ENCODE measurements around the gene SLC12A3. TPM values are rescaled to one million over a fixed set of nuclear protein-coding genes. Genes with fewer than 3 reads are reported as not detected.

SLC12A3 gene
- total RNA-seq, 1 experiment from 2014 or later = not detected

DNA sequence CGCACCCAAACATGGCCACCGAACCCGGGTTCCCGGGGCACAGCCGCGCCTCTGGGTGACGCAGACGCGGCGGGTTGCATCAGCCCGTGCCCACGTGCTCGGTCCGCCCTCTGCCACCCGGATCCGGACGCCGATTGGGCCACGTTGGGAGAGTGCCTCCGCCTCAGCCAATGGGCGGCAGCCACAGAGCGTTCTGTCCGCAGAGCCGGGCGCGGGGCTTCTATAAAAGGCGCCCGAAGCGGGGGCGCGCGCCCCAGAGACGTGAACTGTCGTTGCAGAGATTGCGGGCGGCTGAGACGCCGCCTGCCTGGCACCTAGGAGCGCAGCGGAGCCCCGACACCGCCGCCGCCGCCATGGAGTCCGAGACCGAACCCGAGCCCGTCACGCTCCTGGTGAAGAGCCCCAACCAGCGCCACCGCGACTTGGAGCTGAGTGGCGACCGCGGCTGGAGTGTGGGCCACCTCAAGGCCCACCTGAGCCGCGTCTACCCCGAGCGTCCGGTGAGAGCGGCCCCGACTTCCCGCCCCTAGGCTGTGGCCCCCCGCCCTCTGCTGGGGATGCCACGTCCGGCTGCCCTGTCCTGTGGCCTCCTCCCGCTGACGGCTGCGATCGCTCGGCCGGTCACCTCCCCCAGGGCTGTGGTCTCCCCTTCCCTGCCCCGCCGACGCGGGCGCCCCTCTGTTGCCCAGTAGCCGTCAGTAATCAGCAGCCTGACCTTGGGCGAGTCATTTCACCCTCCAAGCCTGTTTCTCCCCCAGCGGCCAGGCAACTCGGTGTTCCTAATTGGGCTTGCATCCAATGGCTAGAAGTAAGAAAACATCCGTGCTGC, 67.1 kb downstream of the SLC12A3 start, which contains the start of gene HERPUD1 (continued):
- peak; percentile 49; the same call in 1 of the 2 replicates for TF ChIP-seq E2F5 (CRISPR knock-in tag; IDR thresholded peaks at IDR 0.05)
- TF ChIP-seq, protein P1, sequence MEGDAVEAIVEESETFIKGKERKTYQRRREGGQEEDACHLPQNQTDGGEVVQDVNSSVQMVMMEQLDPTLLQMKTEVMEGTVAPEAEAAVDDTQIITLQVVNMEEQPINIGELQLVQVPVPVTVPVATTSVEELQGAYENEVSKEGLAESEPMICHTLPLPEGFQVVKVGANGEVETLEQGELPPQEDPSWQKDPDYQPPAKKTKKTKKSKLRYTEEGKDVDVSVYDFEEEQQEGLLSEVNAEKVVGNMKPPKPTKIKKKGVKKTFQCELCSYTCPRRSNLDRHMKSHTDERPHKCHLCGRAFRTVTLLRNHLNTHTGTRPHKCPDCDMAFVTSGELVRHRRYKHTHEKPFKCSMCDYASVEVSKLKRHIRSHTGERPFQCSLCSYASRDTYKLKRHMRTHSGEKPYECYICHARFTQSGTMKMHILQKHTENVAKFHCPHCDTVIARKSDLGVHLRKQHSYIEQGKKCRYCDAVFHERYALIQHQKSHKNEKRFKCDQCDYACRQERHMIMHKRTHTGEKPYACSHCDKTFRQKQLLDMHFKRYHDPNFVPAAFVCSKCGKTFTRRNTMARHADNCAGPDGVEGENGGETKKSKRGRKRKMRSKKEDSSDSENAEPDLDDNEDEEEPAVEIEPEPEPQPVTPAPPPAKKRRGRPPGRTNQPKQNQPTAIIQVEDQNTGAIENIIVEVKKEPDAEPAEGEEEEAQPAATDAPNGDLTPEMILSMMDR (IDR thresholded peaks at IDR 0.05) = no peak
- no peak for TF ChIP-seq IRF2 (CRISPR knock-in tag; IDR thresholded peaks at IDR 0.05; ENCODE audit: borderline replicate concordance, low read depth)
- TF ChIP-seq ZNF671 (CRISPR knock-in tag; IDR thresholded peaks at IDR 0.05) = no peak
- TF ChIP-seq FOXK1 (CRISPR knock-in tag; IDR thresholded peaks at IDR 0.05) = peak; percentile 57; the same call in 1 of the 2 replicates
- TF ChIP-seq ETV6 (CRISPR knock-in tag; IDR thresholded peaks at IDR 0.05) = no peak
- TF ChIP-seq, protein P2, sequence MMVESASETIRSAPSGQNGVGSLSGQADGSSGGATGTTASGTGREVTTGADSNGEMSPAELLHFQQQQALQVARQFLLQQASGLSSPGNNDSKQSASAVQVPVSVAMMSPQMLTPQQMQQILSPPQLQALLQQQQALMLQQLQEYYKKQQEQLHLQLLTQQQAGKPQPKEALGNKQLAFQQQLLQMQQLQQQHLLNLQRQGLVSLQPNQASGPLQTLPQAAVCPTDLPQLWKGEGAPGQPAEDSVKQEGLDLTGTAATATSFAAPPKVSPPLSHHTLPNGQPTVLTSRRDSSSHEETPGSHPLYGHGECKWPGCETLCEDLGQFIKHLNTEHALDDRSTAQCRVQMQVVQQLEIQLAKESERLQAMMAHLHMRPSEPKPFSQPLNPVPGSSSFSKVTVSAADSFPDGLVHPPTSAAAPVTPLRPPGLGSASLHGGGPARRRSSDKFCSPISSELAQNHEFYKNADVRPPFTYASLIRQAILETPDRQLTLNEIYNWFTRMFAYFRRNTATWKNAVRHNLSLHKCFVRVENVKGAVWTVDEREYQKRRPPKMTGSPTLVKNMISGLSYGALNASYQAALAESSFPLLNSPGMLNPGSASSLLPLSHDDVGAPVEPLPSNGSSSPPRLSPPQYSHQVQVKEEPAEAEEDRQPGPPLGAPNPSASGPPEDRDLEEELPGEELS (CRISPR knock-in tag; IDR thresholded peaks at IDR 0.05) = peak; percentile 60; the same call in 1 of the 2 replicates
- TF ChIP-seq, protein P3, sequence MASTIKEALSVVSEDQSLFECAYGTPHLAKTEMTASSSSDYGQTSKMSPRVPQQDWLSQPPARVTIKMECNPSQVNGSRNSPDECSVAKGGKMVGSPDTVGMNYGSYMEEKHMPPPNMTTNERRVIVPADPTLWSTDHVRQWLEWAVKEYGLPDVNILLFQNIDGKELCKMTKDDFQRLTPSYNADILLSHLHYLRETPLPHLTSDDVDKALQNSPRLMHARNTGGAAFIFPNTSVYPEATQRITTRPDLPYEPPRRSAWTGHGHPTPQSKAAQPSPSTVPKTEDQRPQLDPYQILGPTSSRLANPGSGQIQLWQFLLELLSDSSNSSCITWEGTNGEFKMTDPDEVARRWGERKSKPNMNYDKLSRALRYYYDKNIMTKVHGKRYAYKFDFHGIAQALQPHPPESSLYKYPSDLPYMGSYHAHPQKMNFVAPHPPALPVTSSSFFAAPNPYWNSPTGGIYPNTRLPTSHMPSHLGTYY (CRISPR knock-in tag; IDR thresholded peaks at IDR 0.05) = no peak
- TF ChIP-seq, protein P4, sequence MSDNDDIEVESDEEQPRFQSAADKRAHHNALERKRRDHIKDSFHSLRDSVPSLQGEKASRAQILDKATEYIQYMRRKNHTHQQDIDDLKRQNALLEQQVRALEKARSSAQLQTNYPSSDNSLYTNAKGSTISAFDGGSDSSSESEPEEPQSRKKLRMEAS (CRISPR knock-in tag; IDR thresholded peaks at IDR 0.05) = peak; percentile 99
- no peak for TF ChIP-seq TEAD4 (CRISPR knock-in tag; IDR thresholded peaks at IDR 0.05)
- TF ChIP-seq, protein P5, sequence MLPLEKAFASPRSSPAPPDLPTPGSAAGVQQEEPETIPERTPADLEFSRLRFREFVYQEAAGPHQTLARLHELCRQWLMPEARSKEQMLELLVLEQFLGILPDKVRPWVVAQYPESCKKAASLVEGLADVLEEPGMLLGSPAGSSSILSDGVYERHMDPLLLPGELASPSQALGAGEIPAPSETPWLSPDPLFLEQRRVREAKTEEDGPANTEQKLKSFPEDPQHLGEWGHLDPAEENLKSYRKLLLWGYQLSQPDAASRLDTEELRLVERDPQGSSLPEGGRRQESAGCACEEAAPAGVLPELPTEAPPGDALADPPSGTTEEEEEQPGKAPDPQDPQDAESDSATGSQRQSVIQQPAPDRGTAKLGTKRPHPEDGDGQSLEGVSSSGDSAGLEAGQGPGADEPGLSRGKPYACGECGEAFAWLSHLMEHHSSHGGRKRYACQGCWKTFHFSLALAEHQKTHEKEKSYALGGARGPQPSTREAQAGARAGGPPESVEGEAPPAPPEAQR (CRISPR knock-in tag; IDR thresholded peaks at IDR 0.05) = no peak
- TF ChIP-seq, protein P6, sequence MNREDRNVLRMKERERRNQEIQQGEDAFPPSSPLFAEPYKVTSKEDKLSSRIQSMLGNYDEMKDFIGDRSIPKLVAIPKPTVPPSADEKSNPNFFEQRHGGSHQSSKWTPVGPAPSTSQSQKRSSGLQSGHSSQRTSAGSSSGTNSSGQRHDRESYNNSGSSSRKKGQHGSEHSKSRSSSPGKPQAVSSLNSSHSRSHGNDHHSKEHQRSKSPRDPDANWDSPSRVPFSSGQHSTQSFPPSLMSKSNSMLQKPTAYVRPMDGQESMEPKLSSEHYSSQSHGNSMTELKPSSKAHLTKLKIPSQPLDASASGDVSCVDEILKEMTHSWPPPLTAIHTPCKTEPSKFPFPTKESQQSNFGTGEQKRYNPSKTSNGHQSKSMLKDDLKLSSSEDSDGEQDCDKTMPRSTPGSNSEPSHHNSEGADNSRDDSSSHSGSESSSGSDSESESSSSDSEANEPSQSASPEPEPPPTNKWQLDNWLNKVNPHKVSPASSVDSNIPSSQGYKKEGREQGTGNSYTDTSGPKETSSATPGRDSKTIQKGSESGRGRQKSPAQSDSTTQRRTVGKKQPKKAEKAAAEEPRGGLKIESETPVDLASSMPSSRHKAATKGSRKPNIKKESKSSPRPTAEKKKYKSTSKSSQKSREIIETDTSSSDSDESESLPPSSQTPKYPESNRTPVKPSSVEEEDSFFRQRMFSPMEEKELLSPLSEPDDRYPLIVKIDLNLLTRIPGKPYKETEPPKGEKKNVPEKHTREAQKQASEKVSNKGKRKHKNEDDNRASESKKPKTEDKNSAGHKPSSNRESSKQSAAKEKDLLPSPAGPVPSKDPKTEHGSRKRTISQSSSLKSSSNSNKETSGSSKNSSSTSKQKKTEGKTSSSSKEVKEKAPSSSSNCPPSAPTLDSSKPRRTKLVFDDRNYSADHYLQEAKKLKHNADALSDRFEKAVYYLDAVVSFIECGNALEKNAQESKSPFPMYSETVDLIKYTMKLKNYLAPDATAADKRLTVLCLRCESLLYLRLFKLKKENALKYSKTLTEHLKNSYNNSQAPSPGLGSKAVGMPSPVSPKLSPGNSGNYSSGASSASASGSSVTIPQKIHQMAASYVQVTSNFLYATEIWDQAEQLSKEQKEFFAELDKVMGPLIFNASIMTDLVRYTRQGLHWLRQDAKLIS (CRISPR knock-in tag; IDR thresholded peaks at IDR 0.05; ENCODE audit: borderline replicate concordance) = no peak
- no peak for TF ChIP-seq NR3C1 (CRISPR knock-in tag; conservative IDR thresholded peaks at IDR 0.05; ENCODE audit: low read depth)
- TF ChIP-seq ESRRA (CRISPR knock-in tag; IDR thresholded peaks at IDR 0.05; ENCODE audit: borderline replicate concordance) = no peak
- TF ChIP-seq JUN (CRISPR knock-in tag; IDR thresholded peaks at IDR 0.05) = peak; percentile 78
- no peak for TF ChIP-seq TCF7 (CRISPR knock-in tag; IDR thresholded peaks at IDR 0.05; ENCODE audit: low read depth)
- TF ChIP-seq ATF3 (CRISPR knock-in tag; conservative IDR thresholded peaks at IDR 0.05) = peak; percentile 97
- TF ChIP-seq ZNF121 (CRISPR knock-in tag; IDR thresholded peaks at IDR 0.05) = peak; percentile 70; the same call in 1 of the 2 replicates
- TF ChIP-seq, protein P7, sequence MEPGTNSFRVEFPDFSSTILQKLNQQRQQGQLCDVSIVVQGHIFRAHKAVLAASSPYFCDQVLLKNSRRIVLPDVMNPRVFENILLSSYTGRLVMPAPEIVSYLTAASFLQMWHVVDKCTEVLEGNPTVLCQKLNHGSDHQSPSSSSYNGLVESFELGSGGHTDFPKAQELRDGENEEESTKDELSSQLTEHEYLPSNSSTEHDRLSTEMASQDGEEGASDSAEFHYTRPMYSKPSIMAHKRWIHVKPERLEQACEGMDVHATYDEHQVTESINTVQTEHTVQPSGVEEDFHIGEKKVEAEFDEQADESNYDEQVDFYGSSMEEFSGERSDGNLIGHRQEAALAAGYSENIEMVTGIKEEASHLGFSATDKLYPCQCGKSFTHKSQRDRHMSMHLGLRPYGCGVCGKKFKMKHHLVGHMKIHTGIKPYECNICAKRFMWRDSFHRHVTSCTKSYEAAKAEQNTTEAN (CRISPR knock-in tag; IDR thresholded peaks at IDR 0.05) = no peak
- no peak for TF ChIP-seq NR1H2 (CRISPR knock-in tag; IDR thresholded peaks at IDR 0.05)
- TF ChIP-seq JAZF1 (CRISPR knock-in tag; IDR thresholded peaks at IDR 0.05) = no peak
- TF ChIP-seq ZNF396 (CRISPR knock-in tag; IDR thresholded peaks at IDR 0.05; ENCODE audit: borderline replicate concordance) = no peak
- TF ChIP-seq GTF2I (CRISPR knock-in tag; conservative IDR thresholded peaks at IDR 0.05) = no peak
- TF ChIP-seq GRHL2 (CRISPR knock-in tag; IDR thresholded peaks at IDR 0.05; ENCODE audit: insufficient replicate concordance, severe bottlenecking) = no peak

Measured in WTC11 (cell line).